ENCODE results near the gene AKAP12.

Gene AKAP12

DNA sequence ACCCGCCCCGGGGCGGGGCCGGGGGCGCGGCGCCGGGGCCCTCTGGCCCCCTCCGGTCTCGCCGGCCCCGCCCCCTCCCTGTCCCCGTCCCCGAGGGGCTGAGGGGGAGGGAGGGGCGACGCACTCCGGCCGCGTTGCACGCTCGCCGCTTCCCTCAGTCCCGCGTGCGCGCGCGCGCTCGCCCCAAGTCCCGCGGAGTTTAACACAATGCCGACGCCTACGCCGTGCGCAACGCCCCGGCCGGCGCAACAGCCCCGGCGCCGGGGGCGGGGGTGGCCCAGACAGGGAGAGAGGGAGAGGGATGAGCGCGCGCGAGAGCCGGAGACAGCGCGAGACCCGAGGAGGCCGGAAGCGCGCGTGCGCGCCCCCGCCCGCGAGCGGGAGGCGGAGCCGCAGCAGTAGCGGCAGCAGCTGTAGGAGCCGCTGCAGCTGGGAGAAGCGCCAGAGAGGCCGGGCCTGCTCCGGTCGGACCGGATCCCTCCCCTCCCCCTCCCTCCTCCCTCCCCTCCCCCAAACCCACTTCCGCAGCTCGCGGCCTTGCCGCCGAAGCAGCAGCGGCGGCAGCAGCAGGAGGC is 150.6 kb downstream of the AKAP12 start:
- peaks cover 18% of the 10 kb centered on the region; the same call in 1 of the 2 replicates for H3K4me1 ChIP-seq (ENCODE audit: insufficient read depth, low read length)

DNA sequence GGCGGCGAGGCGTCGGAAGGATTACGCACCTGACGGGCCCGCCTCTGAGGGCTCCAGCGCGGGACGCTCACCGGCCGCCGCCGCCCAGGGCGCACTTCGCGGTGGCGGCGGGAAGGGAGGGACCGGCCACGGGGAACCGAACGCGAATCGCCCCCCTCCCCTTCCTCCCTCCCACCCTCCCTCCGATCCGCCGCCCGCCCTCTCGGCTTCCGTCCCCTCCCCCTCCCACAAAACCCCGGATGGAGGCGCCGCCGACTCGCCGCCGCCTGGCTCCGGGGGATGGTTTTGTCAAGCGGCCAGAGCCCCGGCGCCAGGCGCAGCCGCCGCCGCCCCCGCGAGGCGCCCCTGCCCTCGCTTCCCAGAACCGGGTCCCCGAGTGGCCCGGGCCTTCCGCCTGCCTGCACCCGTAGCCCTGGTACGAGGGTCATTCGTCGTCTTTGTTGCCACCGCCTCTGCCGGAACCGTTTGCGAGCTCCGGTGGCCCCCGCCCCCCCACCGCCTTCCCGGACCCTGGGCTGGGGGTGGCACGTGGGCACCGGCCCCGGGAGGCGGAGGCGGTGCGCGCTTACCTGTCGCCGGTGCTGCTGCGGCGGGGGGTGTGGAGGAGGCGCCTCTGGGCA is 151.2 kb downstream of the AKAP12 start:
- no peak overlapping the region for H3K27ac ChIP-seq (ENCODE audit: low read length)
- H3K4me1 ChIP-seq (ENCODE audit: insufficient read depth, low read length), result peaks cover 18% of the 10 kb centered on the region; the same call in 1 of the 2 replicates
- peak overlapping the region; percentile 75; the same call in 1 of the 2 replicates for H3K4me3 ChIP-seq (ENCODE audit: low read length)
- H3K9me3 ChIP-seq (ENCODE audit: insufficient read depth, low read depth, low read length), result no peaks in the 10 kb centered on the region
- H3K9ac ChIP-seq (ENCODE audit: low read depth, low read length), result peak overlapping the region; percentile 90; the same call in 1 of the 2 replicates
- no peaks in the 10 kb centered on the region for H3K27me3 ChIP-seq (ENCODE audit: insufficient read depth, low read length)
- peaks cover 16% of the 10 kb centered on the region; the same call in 1 of the 2 replicates for H3K36me3 ChIP-seq (ENCODE audit: insufficient read depth, low read depth, low read length)

More for the DNA sequence above, 150.6 kb downstream of the AKAP12 start:
- Histone ChIP-seq H3K9ac (ENCODE audit: low read depth, low read length) (peak overlapping the region; percentile 90; the same call in 1 of the 2 replicates), H3K27me3 (ENCODE audit: insufficient read depth, low read length) (no peaks in the 10 kb centered on the region), H3K27ac (ENCODE audit: low read length) (no peak overlapping the region), H3K36me3 (ENCODE audit: insufficient read depth, low read depth, low read length) (peaks cover 16% of the 10 kb centered on the region; the same call in 1 of the 2 replicates), H3K9me3 (ENCODE audit: insufficient read depth, low read depth, low read length) (no peaks in the 10 kb centered on the region), H3K4me3 (ENCODE audit: low read length) (peak overlapping the region; percentile 86; the same call in 1 of the 2 replicates)

DNA sequence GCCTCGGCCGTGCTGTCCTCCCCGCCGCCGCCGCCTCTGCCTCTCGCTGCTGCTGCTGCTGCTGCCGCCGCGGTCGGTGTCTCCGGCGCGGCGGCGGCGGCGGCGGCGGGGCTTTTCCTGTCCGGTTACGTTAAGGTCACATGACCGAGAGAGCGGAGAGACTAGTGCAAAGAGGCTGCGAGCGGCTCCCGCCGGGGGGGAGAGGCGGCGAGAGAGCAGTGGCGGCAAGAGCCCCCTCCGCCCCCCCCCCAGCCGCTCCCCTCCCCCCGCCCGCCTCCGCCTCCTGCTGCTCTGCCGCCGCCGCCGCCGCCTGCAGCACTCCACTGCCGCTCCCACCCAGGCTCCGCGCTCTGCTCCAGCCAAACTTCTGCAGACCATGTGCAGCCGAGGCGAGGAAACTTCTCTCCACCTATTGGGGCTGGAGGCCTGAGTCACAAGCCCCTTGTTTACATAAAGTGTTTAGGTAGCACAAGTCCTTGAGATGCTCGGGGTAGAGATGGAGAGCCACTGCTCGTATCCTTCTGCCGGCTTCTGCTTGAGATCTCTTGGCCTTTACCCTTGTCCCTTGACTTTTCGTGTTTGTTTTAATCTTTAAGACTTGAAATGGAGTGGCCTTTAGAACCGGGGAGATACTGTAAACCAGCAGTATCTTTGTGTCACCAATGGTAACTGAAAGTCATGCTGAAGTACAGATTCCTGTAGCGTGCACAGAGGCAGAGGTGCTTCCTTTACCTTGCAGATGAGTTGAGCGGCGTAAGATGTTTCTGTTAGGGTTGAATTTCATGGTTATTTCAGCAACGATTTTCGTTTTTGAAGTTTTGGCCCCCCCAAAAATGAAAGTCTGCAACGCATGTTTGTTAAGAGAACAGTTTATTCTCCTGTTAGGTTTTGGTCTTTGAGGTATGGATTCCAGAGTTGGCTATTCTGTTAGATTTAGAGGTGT is 152.0 kb downstream of the AKAP12 start, which contains the start of gene ZBTB2:
Gene ZBTB2, minus strand, starts transcription at position 89 of the 943 bp plus-strand sequence. CDS start 17,922 bp downstream, outside the sequence.
- H3K36me3 ChIP-seq (ENCODE audit: insufficient read depth, low read depth, low read length), result peaks cover 20% of the 10 kb centered on the region; the same call in 1 of the 2 replicates
- H3K27me3 ChIP-seq (ENCODE audit: insufficient read depth, low read length), result no peaks in the 10 kb centered on the region
- H3K4me3 ChIP-seq (ENCODE audit: low read length), result peak within 1 kb of the TSS; percentile 95
- peak within 1 kb of the TSS; percentile 92 for H3K9ac ChIP-seq (ENCODE audit: low read depth, low read length)
- H3K27ac ChIP-seq (ENCODE audit: low read length), result peak within 1 kb of the TSS; percentile 34
- peaks cover 18% of the 10 kb centered on the region; the same call in 1 of the 2 replicates for H3K4me1 ChIP-seq (ENCODE audit: insufficient read depth, low read length)
- no peaks in the 10 kb centered on the region for H3K9me3 ChIP-seq (ENCODE audit: insufficient read depth, low read depth, low read length)

GRCh38 chr6:151392427-151392826 is 152.7 kb downstream of the AKAP12 start:
- peaks cover 18% of the 10 kb centered on the region; the same call in 1 of the 2 replicates for H3K4me1 ChIP-seq (ENCODE audit: insufficient read depth, low read length)
- no peaks in the 10 kb centered on the region for H3K27me3 ChIP-seq (ENCODE audit: insufficient read depth, low read length)
- H3K4me3 ChIP-seq (ENCODE audit: low read length), result peak overlapping the region; percentile 95
- peak overlapping the region; percentile 34 for H3K27ac ChIP-seq (ENCODE audit: low read length)
- H3K36me3 ChIP-seq (ENCODE audit: insufficient read depth, low read depth, low read length), result peaks cover 16% of the 10 kb centered on the region; the same call in 1 of the 2 replicates
- H3K9ac ChIP-seq (ENCODE audit: low read depth, low read length), result peak overlapping the region; percentile 92
- H3K9me3 ChIP-seq (ENCODE audit: insufficient read depth, low read depth, low read length), result no peaks in the 10 kb centered on the region

DNA sequence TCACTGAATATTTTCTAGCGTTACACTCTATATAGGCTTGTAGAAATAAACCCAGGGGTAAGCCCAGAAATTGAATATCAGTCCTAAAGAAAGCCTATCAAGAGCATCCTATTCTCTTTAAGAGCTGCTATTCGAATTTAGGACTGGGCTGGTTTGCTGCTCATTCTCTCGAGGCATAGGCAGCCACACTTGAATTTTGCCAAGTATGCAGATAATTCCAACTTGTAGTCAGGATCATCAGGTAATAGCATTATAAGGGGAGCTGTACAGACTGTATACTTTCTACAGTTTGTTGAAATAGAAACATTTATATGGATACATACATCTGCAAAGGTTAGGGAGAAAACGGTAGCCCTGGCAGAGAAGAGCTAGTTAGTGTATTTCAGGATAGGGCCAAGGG is 153.6 kb downstream of the AKAP12 start:
- Histone ChIP-seq H3K27ac (ENCODE audit: low read length) (no peak overlapping the region), H3K4me3 (ENCODE audit: low read length) (peak overlapping the region; percentile 95), H3K9me3 (ENCODE audit: insufficient read depth, low read depth, low read length) (no peaks in the 10 kb centered on the region), H3K36me3 (ENCODE audit: insufficient read depth, low read depth, low read length) (peaks cover 9% of the 10 kb centered on the region; the same call in 1 of the 2 replicates), H3K27me3 (ENCODE audit: insufficient read depth, low read length) (no peaks in the 10 kb centered on the region), H3K9ac (ENCODE audit: low read depth, low read length) (peak overlapping the region; percentile 92; the same call in 1 of the 2 replicates), H3K4me1 (ENCODE audit: insufficient read depth, low read length) (peaks cover 18% of the 10 kb centered on the region; the same call in 1 of the 2 replicates)

GRCh38 chr6:151399679-151400078 is 159.9 kb downstream of the AKAP12 start:
- no peak overlapping the region for H3K9ac ChIP-seq (ENCODE audit: low read depth, low read length)
- H3K27ac ChIP-seq (ENCODE audit: low read length), result no peak overlapping the region
- no peaks in the 10 kb centered on the region for H3K9me3 ChIP-seq (ENCODE audit: insufficient read depth, low read depth, low read length)
- no peak overlapping the region for H3K4me3 ChIP-seq (ENCODE audit: low read length)
- no peaks in the 10 kb centered on the region for H3K4me1 ChIP-seq (ENCODE audit: insufficient read depth, low read length)
- H3K27me3 ChIP-seq (ENCODE audit: insufficient read depth, low read length), result no peaks in the 10 kb centered on the region
- H3K36me3 ChIP-seq (ENCODE audit: insufficient read depth, low read depth, low read length), result peaks cover 35% of the 10 kb centered on the region; the same call in 1 of the 2 replicates

DNA sequence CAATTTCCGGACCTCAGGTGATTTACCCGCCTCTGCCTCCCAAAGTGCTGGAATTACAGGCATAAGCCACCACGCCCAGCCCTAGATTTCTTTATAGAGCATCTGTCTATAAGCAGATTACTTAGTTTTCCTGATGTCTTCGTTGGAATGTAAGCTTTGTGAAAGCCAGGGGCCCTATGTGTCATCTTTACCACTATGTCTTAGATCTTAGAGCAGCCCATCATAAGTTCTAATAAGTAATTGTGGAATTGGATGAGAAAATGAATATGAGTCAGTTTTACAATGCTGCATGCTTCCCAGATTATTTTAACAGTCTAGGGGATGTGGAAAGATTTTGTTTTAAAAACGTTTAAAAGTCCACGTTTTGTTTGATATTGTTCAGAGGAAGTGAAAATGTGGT is 160.7 kb downstream of the AKAP12 start:
- Histone ChIP-seq H3K4me1 (ENCODE audit: insufficient read depth, low read length) (no peaks in the 10 kb centered on the region), H3K9ac (ENCODE audit: low read depth, low read length) (no peak overlapping the region), H3K27me3 (ENCODE audit: insufficient read depth, low read length) (no peaks in the 10 kb centered on the region), H3K36me3 (ENCODE audit: insufficient read depth, low read depth, low read length) (peaks cover 38% of the 10 kb centered on the region), H3K9me3 (ENCODE audit: insufficient read depth, low read depth, low read length) (no peaks in the 10 kb centered on the region), H3K4me3 (ENCODE audit: low read length) (no peak overlapping the region), H3K27ac (ENCODE audit: low read length) (no peak overlapping the region)

DNA sequence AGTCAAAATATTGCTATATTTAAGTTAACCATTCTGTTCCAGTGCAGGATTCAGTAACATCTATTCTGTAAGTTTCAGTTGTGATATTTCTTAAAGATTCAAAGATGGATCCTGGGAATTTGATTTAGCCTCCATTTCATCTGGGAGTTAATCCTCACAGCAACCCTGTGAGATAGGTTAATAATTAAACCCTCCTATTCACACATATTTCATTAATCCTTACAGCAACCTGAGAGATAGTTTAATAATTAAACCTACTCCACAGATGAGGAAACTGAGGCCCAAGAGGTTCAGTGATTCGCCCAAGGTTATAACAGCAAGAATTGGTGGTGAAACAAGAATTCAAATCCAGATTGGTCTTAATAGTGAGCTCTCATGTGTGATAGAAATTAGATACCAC is 162.5 kb downstream of the AKAP12 start:
- Histone ChIP-seq H3K4me3 (ENCODE audit: low read length) (no peak overlapping the region), H3K27ac (ENCODE audit: low read length) (no peak overlapping the region), H3K9me3 (ENCODE audit: insufficient read depth, low read depth, low read length) (no peaks in the 10 kb centered on the region), H3K27me3 (ENCODE audit: insufficient read depth, low read length) (no peaks in the 10 kb centered on the region), H3K36me3 (ENCODE audit: insufficient read depth, low read depth, low read length) (peaks cover 45% of the 10 kb centered on the region), H3K4me1 (ENCODE audit: insufficient read depth, low read length) (no peaks in the 10 kb centered on the region), H3K9ac (ENCODE audit: low read depth, low read length) (no peak overlapping the region)

DNA sequence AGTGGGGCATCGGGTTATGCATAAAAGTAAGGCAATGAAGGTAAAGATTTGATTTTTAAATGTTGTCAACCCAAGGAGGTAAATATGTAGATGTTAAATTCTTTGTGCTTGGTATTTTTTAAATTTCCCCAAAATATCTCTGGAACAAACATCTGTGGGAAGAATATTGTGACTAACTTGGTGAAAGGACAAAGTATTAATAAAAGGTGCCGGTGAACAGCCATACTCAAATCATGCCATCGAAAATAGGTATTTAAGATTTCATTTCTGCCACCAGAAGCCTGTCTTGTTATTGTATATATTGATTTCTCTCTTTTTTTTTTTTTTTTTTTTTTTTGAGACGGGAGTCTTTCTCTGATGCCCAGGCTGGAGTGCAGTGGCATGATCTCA is 164.1 kb downstream of the AKAP12 start:
- Histone ChIP-seq H3K27ac (ENCODE audit: low read length) (no peak overlapping the region), H3K4me3 (ENCODE audit: low read length) (no peak overlapping the region), H3K4me1 (ENCODE audit: insufficient read depth, low read length) (no peaks in the 10 kb centered on the region), H3K9ac (ENCODE audit: low read depth, low read length) (no peak overlapping the region), H3K9me3 (ENCODE audit: insufficient read depth, low read depth, low read length) (no peaks in the 10 kb centered on the region), H3K36me3 (ENCODE audit: insufficient read depth, low read depth, low read length) (peaks cover 58% of the 10 kb centered on the region), H3K27me3 (ENCODE audit: insufficient read depth, low read length) (no peaks in the 10 kb centered on the region)
